HL-60 (cell line): ENCODE results near the gene YBEY.

ENCODE experiments used
- CTCF ChIP-seq: IDR thresholded peaks from one replicate; pipeline ENCODE4 v1.5.1; 2011; ENCODE audit warnings: low read length, control low read depth, inconsistent platforms; ENCODE audit not compliant: insufficient read depth
- GABPA ChIP-seq: IDR thresholded peaks from 2 replicates; pipeline ENCODE4 v1.6.1; 2012; ENCODE audit warnings: low read depth
- POLR2AphosphoS5 ChIP-seq: IDR thresholded peaks from 2 replicates; pipeline ENCODE4 v1.6.1; 2012; ENCODE audit warnings: low read depth
- REST ChIP-seq: IDR thresholded peaks from 2 replicates; pipeline ENCODE4 v1.6.1; 2012; ENCODE audit warnings: low read depth; ENCODE audit not compliant: insufficient replicate concordance

GRCh38 chr21:46314441-46315020 is 28.4 kb downstream of the YBEY start:
- TF ChIP-seq CTCF (no peak), POLR2AphosphoS5 (no peak), REST (no peak), GABPA (no peak)
